MCF 10A (cell line): Measurements from ENCODE around the gene TFAP2C. TPM values are rescaled to one million over a fixed set of nuclear protein-coding genes. Genes with fewer than 3 reads are reported as not detected.

Experiments used
- BruUV-seq: library from RNA; stranded (reverse); fragments of 400-500 nt; replicated peaks from 2 replicates; lab custom pipeline; 2021; lab: Mats Ljungman, UMichigan
- CTCF ChIA-PET: fragments of 300-600 bp; sonication (Branson Sonifier 250); formaldehyde crosslinking; extraction: SDS; loops from one replicate; lab custom pipeline; 2021; ENCODE audit warnings: antibody characterized with exemption, inconsistent platforms; lab: Yijun Ruan, JAX
- POLR2A ChIA-PET: fragments of 300-600, 350-650 bp; sonication (Branson Sonifier 250); formaldehyde crosslinking; extraction: SDS; loops from one replicate; lab custom pipeline; 2020; ENCODE audit warnings: antibody characterized with exemption, inconsistent platforms; lab: Yijun Ruan, JAX
- DNase-seq: peaks from one replicate; pipeline ENCODE4 v3.0.0-alpha.2; 2018; ENCODE audit not compliant: unreplicated experiment
- H3K27ac Mint-ChIP-seq: one replicate; pipeline ENCODE4 v1.8.0; 2022; ENCODE audit warnings: mild to moderate bottlenecking, low read depth, mixed read lengths; ENCODE audit not compliant: unreplicated experiment
- H3K27me3 Mint-ChIP-seq: one replicate; pipeline ENCODE4 v1.8.0; 2022; ENCODE audit warnings: mixed read lengths; ENCODE audit not compliant: insufficient read depth, unreplicated experiment
- H3K36me3 Mint-ChIP-seq: one replicate; pipeline ENCODE4 v1.8.0; 2022; ENCODE audit warnings: mild to moderate bottlenecking, moderate library complexity, mixed read lengths; ENCODE audit not compliant: insufficient read depth, unreplicated experiment
- H3K4me1 Mint-ChIP-seq: one replicate; pipeline ENCODE4 v1.8.0; 2022; ENCODE audit warnings: mixed read lengths; ENCODE audit not compliant: insufficient read depth, unreplicated experiment
- H3K4me3 Mint-ChIP-seq: one replicate; pipeline ENCODE4 v1.8.0; 2022; ENCODE audit warnings: mild to moderate bottlenecking, moderate library complexity, mixed read lengths; ENCODE audit not compliant: unreplicated experiment
- H3K9me3 Mint-ChIP-seq: one replicate; pipeline ENCODE4 v1.8.0; 2022; ENCODE audit warnings: mixed read lengths; ENCODE audit not compliant: unreplicated experiment
- intact Hi-C: fragments of 100-400 bp; cut with micrococcal nuclease; formaldehyde crosslinking; loops from 2 replicates; pipeline ENCODE4 v1.14.1; 2022
- total RNA-seq: library from RNA; stranded (reverse); gene quantifications from 2 replicates; pipeline ENCODE4 v1.2.3, GENCODE V29; 2022
- TF ChIP-seq, protein P1 (sequence below): fragments of 200-600 bp; IDR thresholded peaks from one replicate; pipeline ENCODE4 v1.8.0; 2022; ENCODE audit warnings: antibody characterized with exemption, mild to moderate bottlenecking; ENCODE audit not compliant: unreplicated experiment

The TFAP2C gene
- total RNA-seq, 1 experiment from 2014 or later = 13.2 TPM

DNA sequence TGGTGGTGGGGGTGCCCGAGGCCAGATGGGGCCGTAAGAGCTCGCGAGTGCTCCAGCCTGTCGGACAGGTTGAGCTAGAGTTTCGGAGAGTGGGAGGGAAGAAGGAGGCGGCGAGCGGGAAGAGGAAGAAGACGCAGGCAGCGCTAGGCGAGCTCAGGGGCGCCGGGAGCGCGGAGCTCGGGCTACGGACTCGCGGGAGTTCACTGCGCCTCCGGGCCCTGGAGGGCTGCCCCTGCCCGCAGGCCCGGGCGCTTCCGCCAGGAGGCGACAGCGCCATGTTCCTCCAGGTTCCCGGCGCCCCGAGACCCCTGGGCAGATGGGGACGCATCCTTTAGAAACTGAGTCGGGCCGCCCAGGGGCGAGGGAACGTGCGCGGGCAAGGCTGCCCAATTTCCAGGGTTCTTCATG is 984 bp downstream of the TFAP2C start:
- peak; percentile 88 for DNase-seq
- H3K9me3 Mint-ChIP-seq = no peaks in the 10 kb centered on the region
- intact Hi-C loops = loop anchor here (1.0 to 10.0 kb wide), 8 partner anchors 85 to 450 kb away; no protein-coding TSS in a partner anchor
- peaks cover 26% of the 10 kb centered on the region for H3K36me3 Mint-ChIP-seq
- peaks cover 33% of the 10 kb centered on the region for H3K4me1 Mint-ChIP-seq
- TF ChIP-seq, protein P1, sequence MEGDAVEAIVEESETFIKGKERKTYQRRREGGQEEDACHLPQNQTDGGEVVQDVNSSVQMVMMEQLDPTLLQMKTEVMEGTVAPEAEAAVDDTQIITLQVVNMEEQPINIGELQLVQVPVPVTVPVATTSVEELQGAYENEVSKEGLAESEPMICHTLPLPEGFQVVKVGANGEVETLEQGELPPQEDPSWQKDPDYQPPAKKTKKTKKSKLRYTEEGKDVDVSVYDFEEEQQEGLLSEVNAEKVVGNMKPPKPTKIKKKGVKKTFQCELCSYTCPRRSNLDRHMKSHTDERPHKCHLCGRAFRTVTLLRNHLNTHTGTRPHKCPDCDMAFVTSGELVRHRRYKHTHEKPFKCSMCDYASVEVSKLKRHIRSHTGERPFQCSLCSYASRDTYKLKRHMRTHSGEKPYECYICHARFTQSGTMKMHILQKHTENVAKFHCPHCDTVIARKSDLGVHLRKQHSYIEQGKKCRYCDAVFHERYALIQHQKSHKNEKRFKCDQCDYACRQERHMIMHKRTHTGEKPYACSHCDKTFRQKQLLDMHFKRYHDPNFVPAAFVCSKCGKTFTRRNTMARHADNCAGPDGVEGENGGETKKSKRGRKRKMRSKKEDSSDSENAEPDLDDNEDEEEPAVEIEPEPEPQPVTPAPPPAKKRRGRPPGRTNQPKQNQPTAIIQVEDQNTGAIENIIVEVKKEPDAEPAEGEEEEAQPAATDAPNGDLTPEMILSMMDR = peak; percentile 93
- POLR2A ChIA-PET = interaction anchor here (0.6 to 4.5 kb wide), 30 partner anchors 11 to 431 kb away, joined by 3 to 71 read pairs (median 4); partner anchors contain the start of genes AURKA, CSTF1 and FAM210B
- CTCF ChIA-PET = interaction anchor here (0.5 to 8.5 kb wide), 58 partner anchors 8 to 925 kb away, joined by 3 to 121 read pairs (median 4); no protein-coding TSS in a partner anchor
- peak overlapping the region; percentile 90 for H3K4me3 Mint-ChIP-seq
- no TSS peak for BruUV-seq
- peak overlapping the region; percentile 85 for H3K27ac Mint-ChIP-seq
- H3K27me3 Mint-ChIP-seq = no peaks in the 10 kb centered on the region

DNA sequence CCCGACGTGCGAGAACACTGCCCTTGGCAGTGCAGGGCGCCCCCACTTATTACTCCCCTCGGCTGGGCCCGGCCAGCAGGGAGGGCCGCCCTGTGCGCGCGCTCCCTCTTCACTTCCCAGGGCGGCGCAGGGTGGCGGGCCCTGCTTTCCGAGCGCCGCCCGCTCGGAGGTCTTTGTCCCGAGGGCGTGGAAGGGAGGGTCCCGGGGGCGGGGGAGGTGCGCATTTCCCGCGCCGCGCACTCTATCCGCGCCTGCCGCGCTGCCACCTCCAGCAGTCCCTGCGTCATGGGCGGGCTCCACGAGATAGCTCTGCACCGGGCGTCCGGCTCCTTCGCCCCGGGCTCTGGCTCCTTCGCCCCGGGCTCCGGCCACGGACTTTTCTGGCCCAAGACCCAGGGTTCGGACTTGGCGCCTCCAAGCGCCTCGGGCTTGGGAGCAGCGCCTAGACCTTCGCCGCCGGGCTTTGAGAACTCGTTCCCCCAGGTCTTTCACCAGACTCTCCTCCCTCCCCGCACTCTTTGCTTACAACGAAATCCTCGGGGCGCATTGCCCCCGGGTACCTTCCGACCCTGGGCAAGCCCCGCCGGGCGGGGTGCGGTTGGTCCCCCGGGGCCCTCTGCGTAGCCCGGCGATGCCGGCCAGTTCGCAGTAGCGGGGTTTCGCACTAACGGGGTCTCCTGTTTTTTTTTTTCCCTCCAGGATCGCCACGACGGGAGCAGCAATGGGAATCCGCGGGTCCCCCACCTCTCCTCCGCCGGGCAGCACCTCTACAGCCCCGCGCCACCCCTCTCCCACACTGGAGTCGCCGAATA is 1.6 kb downstream of the TFAP2C start:
- peaks cover 33% of the 10 kb centered on the region for H3K4me1 Mint-ChIP-seq
- peaks cover 26% of the 10 kb centered on the region for H3K36me3 Mint-ChIP-seq
- intact Hi-C loops = loop anchor here (1.0 to 10.0 kb wide), 8 partner anchors 84 to 450 kb away; no protein-coding TSS in a partner anchor
- peak overlapping the region; percentile 90 for H3K4me3 Mint-ChIP-seq
- TF ChIP-seq, protein P1 = no peak
- ChIA-PET POLR2A (interaction anchor here (0.8 to 4.5 kb wide), 25 partner anchors 12 to 430 kb away, joined by 3 to 71 read pairs (median 4); partner anchors contain the start of genes AURKA, CSTF1 and FAM210B), CTCF (interaction anchor here (0.6 to 8.5 kb wide), 42 partner anchors 8 to 930 kb away, joined by 3 to 121 read pairs (median 4); no protein-coding TSS in a partner anchor)
- H3K9me3 Mint-ChIP-seq = no peaks in the 10 kb centered on the region
- no peaks in the 10 kb centered on the region for H3K27me3 Mint-ChIP-seq
- H3K27ac Mint-ChIP-seq = peak overlapping the region; percentile 80
- no TSS peak for BruUV-seq
- no peak for DNase-seq

DNA sequence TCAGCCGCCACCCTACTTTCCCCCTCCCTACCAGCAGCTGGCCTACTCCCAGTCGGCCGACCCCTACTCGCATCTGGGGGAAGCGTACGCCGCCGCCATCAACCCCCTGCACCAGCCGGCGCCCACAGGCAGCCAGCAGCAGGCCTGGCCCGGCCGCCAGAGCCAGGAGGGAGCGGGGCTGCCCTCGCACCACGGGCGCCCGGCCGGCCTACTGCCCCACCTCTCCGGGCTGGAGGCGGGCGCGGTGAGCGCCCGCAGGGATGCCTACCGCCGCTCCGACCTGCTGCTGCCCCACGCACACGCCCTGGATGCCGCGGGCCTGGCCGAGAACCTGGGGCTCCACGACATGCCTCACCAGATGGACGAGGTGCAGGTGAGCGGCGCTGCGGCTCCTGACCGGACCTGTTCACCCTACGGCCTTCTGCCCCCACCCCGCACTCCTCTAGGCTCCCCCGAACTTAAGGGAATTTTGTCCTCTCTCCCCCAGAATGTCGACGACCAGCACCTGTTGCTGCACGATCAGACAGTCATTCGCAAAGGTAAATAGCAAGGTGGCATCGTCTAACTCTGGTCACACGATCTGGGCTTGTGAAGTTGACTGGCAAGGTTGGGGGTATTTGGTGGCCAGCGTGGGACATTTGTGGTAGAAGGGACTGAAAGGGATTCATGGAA is 2.3 kb downstream of the TFAP2C start:
- H3K4me1 Mint-ChIP-seq = peaks cover 33% of the 10 kb centered on the region
- no TSS peak for BruUV-seq
- ChIA-PET CTCF (interaction anchor here (0.6 to 8.5 kb wide), 10 partner anchors 58 to 929 kb away, joined by 3 to 121 read pairs (median 4); no protein-coding TSS in a partner anchor), POLR2A (interaction anchor here (0.7 to 4.5 kb wide), 15 partner anchors 23 to 700 kb away, joined by 3 to 71 read pairs (median 5); no protein-coding TSS in a partner anchor)
- TF ChIP-seq, protein P1 = no peak
- H3K27ac Mint-ChIP-seq = peak overlapping the region; percentile 80
- peak; percentile 16 for DNase-seq
- H3K9me3 Mint-ChIP-seq = no peaks in the 10 kb centered on the region
- peak overlapping the region; percentile 90 for H3K4me3 Mint-ChIP-seq
- H3K36me3 Mint-ChIP-seq = peaks cover 26% of the 10 kb centered on the region
- H3K27me3 Mint-ChIP-seq = no peaks in the 10 kb centered on the region
- intact Hi-C loops = loop anchor here (5.0 to 10.0 kb wide), 3 partner anchors 83 to 413 kb away; no protein-coding TSS in a partner anchor
